ENCODE measurements around the gene COPB1. TPM values are rescaled to one million over a fixed set of nuclear protein-coding genes. Genes with fewer than 3 reads are reported as not detected.

The COPB1 gene
- total and polyA plus RNA-seq, 9 of the 15 experiments (the other 6 are each of a cell fraction or from before 2014, with no cell fraction given): 64.7 to 188 (median 91.6) TPM

DNA sequence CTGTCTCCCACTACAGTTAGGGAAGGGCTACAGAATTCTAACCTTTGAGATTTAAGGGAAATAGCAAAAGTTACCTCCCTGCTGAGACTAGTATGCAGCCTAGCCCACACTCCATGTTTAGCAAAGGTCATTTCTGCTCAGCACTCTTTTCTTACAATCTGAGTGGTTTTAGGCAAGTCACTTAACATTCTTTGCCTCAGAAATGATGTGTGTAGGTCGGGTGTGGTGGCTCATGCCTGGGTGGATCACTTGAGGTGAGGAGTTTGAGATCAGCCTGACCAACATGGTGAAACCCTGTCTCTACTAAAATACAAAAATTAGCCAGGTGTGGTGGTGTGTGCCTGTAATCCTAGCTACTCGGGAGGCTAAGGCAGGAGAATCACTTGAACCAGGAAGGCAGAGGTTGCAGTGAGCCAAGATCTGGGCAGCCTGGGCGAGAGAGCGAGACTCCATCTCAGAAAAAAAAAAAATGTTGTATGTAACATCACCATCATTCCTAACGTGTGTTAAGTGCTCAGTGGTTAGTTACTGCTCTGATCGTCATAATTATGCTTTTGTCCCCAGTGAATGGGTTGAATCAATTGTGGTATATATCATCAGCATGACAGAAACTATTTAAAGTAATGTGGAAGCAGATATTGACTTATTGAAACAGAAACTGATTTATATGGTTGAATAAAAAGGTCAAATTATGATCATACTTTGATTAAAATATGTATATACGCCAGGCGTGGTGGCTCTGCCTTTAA is 55.0 kb downstream of the COPB1 start:
- Histone ChIP-seq H3K9me3 (replicated peaks; ENCODE audit: control insufficient read depth, insufficient read depth, low read depth, low read length) (no peaks in the 10 kb centered on the region), H3K4me1 (replicated peaks in 1 of 2; ENCODE audit: control insufficient read depth in 2 of 2, insufficient read depth in 2 of 2, low read length in 2 of 2) (no peaks in the 10 kb centered on the region), H3K27ac (ENCODE audit: extremely low read depth, low read depth, low read length) (no peak overlapping the region), H3K36me3 (ENCODE audit: control insufficient read depth, insufficient read depth, low read length) (no peaks in the 10 kb centered on the region), H3K9me1 (ENCODE audit: control insufficient read depth, insufficient read depth, low read length) (no peaks in the 10 kb centered on the region), H2AFZ (ENCODE audit: low read depth, low read length) (no peak overlapping the region), H3K4me3 (no peak overlapping the region), H3K4me2 (ENCODE audit: insufficient read depth, low read length) (no peak overlapping the region), H3K79me2 (ENCODE audit: control insufficient read depth, insufficient read depth, low read length) (no peaks in the 10 kb centered on the region), H3K9ac (ENCODE audit: insufficient read depth in 1 of 2, low read depth in 2 of 2, low read length in 2 of 2) (no peak overlapping the region), H3K27me3 (ENCODE audit: control insufficient read depth in 2 of 2, insufficient read depth in 2 of 2, low read length in 2 of 2) (no peaks in the 10 kb centered on the region), H4K20me1 (replicated peaks; ENCODE audit: control insufficient read depth, insufficient read depth, low read length) (no peaks in the 10 kb centered on the region)
- TF ChIP-seq SP2 (IDR thresholded peaks at IDR 0.05; ENCODE audit: extremely low read depth, low read depth, low read length, poor library complexity, severe bottlenecking): no peak
- TF ChIP-seq AFF4 (CRISPR knock-in tag; IDR thresholded peaks at IDR 0.05): no peak
- TF ChIP-seq ZNF23 (CRISPR knock-in tag; IDR thresholded peaks at IDR 0.05): no peak
- TF ChIP-seq TAF15 (IDR thresholded peaks at IDR 0.05; ENCODE audit: low read depth, low read length): no peak
- TF ChIP-seq DIDO1 (tag; IDR thresholded peaks at IDR 0.05; ENCODE audit: low read depth): no peak
- 36% methylated on average over 8 of the region's 8 CpGs for WGBS (ENCODE audit: insufficient coverage, low coverage, missing lambda C conversion rate)
- DNase-seq (ENCODE audit: extremely low read depth in 1 of 4, low spot score in 3 of 4) (no peak), FAIRE-seq (no peak), ATAC-seq (no peak)
- BruUV-seq (replicated peaks): no TSS peak
- CTCF ChIA-PET (ENCODE audit: low intra/inter-chr PET ratio): no interaction called here
- in situ Hi-C loops (cut with MboI) (no loop called here), intact Hi-C loops (cut with micrococcal nuclease) (no loop called here)
- POLR2A ChIA-PET: no interaction called here

All from K562 (cell line).